AG04449 (cell line): Measurements from ENCODE around the gene TMEM117.

Experiments
- CTCF ChIA-PET: fragments of 350-600 bp; formaldehyde crosslinking; extraction: SDS; loops from one replicate; lab custom pipeline; 2021; ENCODE audit warnings: antibody characterized with exemption; lab: Yijun Ruan, JAX
- POLR2A ChIA-PET: fragments of 400-600, 350-600 bp; formaldehyde crosslinking; extraction: SDS; loops from one replicate; lab custom pipeline; 2020; ENCODE audit warnings: antibody characterized with exemption, inconsistent platforms; lab: Yijun Ruan, JAX
- DNase-seq: peaks from one replicate; pipeline ENCODE4 v3.0.0-alpha.2; 2010; ENCODE audit warnings: low read depth, low spot score
- H3K4me3 ChIP-seq: 2 replicates; pipeline ENCODE4 v1.5.1; 2011; ENCODE audit warnings: low read depth, mild to moderate bottlenecking, control low read depth, low read length
- CTCF ChIP-seq: IDR thresholded peaks from one replicate; pipeline ENCODE4 v1.5.1; 2011; ENCODE audit warnings: mild to moderate bottlenecking, moderate library complexity, low read length, control low read depth, inconsistent platforms; ENCODE audit not compliant: insufficient read depth; ENCODE audit errors: missing control alignments

TMEM117 gene

GRCh38 chr12:44379831-44380230, 544.0 kb downstream of the TMEM117 start:
- CTCF ChIA-PET = no interaction called here
- POLR2A ChIA-PET = no interaction called here
- TF ChIP-seq CTCF = no peak
- H3K4me3 ChIP-seq = no peak overlapping the region
- no peak for DNase-seq

- no peak for TF ChIP-seq CTCF
- CTCF ChIA-PET = no interaction called here
- H3K4me3 ChIP-seq = no peak overlapping the region
- DNase-seq = no peak
- POLR2A ChIA-PET = no interaction called here
Measured at GRCh38 chr12:44380861-44381260, 545.0 kb downstream of the TMEM117 start.

- H3K4me3 ChIP-seq = no peak overlapping the region
- ChIA-PET CTCF (no interaction called here), POLR2A (no interaction called here)
- no peak for DNase-seq
- no peak for TF ChIP-seq CTCF
Measured at GRCh38 chr12:44381341-44381740, 545.5 kb downstream of the TMEM117 start.

GRCh38 chr12:44384136-44384535, 548.3 kb downstream of the TMEM117 start:
- POLR2A ChIA-PET = no interaction called here
- CTCF ChIA-PET = no interaction called here
- no peak for DNase-seq
- no peak for TF ChIP-seq CTCF
- no peak overlapping the region for H3K4me3 ChIP-seq

- no peak for DNase-seq
- POLR2A ChIA-PET = no interaction called here
- TF ChIP-seq CTCF = no peak
Measured at GRCh38 chr12:44385964-44386363, 550.1 kb downstream of the TMEM117 start.

GRCh38 chr12:44387581-44387980, 551.7 kb downstream of the TMEM117 start:
- CTCF ChIA-PET = no interaction called here
- no peak overlapping the region for H3K4me3 ChIP-seq
- TF ChIP-seq CTCF = no peak
- POLR2A ChIA-PET = no interaction called here
- DNase-seq = no peak

More at GRCh38 chr12:44385964-44386363, 550.1 kb downstream of the TMEM117 start:
- no peak overlapping the region for H3K4me3 ChIP-seq
- CTCF ChIA-PET = no interaction called here
